Spinal cord (tissue), 10 donors: ENCODE data around the gene ZNF491. TPM values are rescaled to one million over a fixed set of nuclear protein-coding genes. Genes with fewer than 3 reads are reported as not detected.
"Not testable (repeated sequence)": the region's sequence is repeated elsewhere in the genome, so short reads cannot be mapped to it uniquely, and the experiment has no call there.

Experiments used
- DNase-seq, 6 donors: peaks; one replicate each; pipeline versions ENCODE4 v3.0.0 to v3.0.0-alpha.2; 2013 to 2015; ENCODE audit warnings: low spot score in 6 of 6, low read depth in 4 of 6
- H3K27ac ChIP-seq: one replicate; pipeline ENCODE4 v1.5.1; 2013; ENCODE audit warnings: low read depth, low read length, control low read depth
- H3K27me3 ChIP-seq: one replicate; pipeline ENCODE4 v1.6.1; 2013; ENCODE audit warnings: low read length; ENCODE audit not compliant: control insufficient read depth, insufficient read depth
- H3K36me3 ChIP-seq: one replicate; pipeline ENCODE4 v1.6.1; 2013; ENCODE audit warnings: low read length; ENCODE audit not compliant: control insufficient read depth, insufficient read depth
- H3K4me1 ChIP-seq: one replicate; pipeline ENCODE4 v1.6.1; 2013; ENCODE audit warnings: low read length; ENCODE audit not compliant: control insufficient read depth, insufficient read depth
- H3K4me3 ChIP-seq: one replicate; pipeline ENCODE4 v1.5.1; 2013; ENCODE audit warnings: low read depth, low read length, control low read depth
- H3K9me3 ChIP-seq: one replicate; pipeline ENCODE4 v1.6.1; 2013; ENCODE audit warnings: low read length; ENCODE audit not compliant: control insufficient read depth, insufficient read depth
- WGBS: methylation state at CpG from one replicate; pipeline ENCODE4 v1.1.5; 2013; ENCODE audit warnings: missing lambda C conversion rate; ENCODE audit not compliant: insufficient coverage; 5-methylcytosine and 5-hydroxymethylcytosine counted together
- polyA plus RNA-seq, 2 donors: library from polyadenylated mRNA; unstranded; fragments of 120-200 nt; gene quantifications; one replicate each; pipeline ENCODE4 v1.2.1, GENCODE V29; 2013; ENCODE audit not compliant: insufficient read length in 2 of 2
- total RNA-seq, 2 donors: library from RNA; depleted of rRNA in 1 of 2; stranded (reverse); fragments of 120-200 nt in 1 of 2; fragments of >200 nt in 1 of 2; gene quantifications; one replicate each; pipeline versions ENCODE4 v1.2.3 to v1.2.4, GENCODE V29; 2013 to 2014
- donor health status: healthy.

The ZNF491 gene
- total and polyA plus RNA-seq, 4 donors = 7.3 to 13.9 (median 9.2) TPM

DNA sequence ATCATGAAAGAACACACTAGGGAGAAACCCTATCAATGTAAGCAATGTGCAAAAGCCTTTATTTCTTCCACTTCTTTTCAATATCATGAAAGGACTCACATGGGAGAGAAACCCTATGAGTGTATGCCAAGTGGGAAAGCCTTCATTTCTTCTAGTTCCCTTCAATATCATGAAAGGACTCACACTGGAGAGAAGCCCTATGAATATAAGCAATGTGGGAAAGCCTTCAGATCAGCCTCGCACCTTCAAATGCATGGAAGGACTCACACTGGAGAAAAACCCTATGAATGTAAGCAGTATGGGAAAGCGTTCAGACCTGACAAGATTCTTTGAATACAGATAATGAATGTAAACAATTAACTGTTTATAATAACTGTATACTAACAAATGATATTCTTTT, 35.2 kb downstream of the ZNF491 start:
- DNase-seq = no peak
- H3K9me3 ChIP-seq = peaks cover 8% of the 10 kb centered on the region
- no peak overlapping the region for H3K4me3 ChIP-seq
- no CpG with 5 or more reads among the region's 2 CpGs for WGBS
- no peak overlapping the region for H3K27ac ChIP-seq
- H3K4me1 ChIP-seq = no peaks in the 10 kb centered on the region
- H3K27me3 ChIP-seq = no peaks in the 10 kb centered on the region
- H3K36me3 ChIP-seq = peaks cover 2% of the 10 kb centered on the region

DNA sequence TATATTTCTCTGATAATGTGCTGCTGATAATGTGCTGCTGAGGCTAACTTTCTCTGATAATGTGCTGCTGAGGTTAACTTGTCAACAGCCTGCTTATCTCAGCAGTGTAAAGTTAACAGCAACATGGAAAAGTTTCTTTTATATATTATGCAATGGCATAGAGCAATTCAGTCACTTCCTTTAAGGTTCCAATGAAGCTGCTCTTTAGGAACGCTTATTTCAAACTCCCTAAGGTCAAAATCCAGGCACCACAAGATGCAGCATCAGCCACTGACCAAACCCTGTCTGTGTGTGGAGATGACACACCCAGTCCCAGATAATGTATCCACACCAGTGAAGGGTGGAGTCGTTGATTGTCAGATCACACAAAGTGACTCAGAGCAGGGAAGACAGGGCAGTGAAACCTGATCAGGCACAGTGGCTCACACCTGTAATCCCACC, 37.3 kb downstream of the ZNF491 start:
- 100% methylated on average over 1 of the region's 2 CpGs for WGBS
- not testable (repeated sequence) for H3K4me1 ChIP-seq, H3K27ac ChIP-seq, H3K9me3 ChIP-seq, H3K36me3 ChIP-seq, H3K4me3 ChIP-seq, H3K27me3 ChIP-seq, DNase-seq

DNA sequence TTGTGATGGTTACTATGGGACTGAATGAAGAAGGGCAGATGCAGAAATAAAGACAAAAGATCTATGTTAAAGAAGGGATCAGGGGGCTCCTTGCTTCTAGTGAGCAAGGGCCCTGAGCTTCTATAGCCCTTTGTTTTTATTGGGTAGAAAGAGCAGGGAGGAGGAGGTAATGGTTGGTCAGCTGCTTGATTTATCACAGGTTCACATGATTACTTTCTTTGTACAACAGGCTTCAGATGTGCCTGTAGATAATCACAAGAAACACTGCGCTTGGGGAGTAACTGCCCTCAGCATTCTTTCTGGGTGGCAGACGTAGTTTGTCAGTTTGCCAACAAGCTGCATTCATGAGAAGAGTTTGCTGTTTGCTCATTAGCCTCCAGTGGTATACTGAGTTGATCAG, 45.4 kb downstream of the ZNF491 start:
- no peaks in the 10 kb centered on the region for H3K9me3 ChIP-seq
- 29% methylated on average over 2 of the region's 2 CpGs for WGBS
- H3K27me3 ChIP-seq = no peaks in the 10 kb centered on the region
- H3K4me1 ChIP-seq = peaks cover 10% of the 10 kb centered on the region
- peak overlapping the region; percentile 45 for H3K27ac ChIP-seq
- H3K36me3 ChIP-seq = no peaks in the 10 kb centered on the region
- peak in 4 of 6 donors; percentile 17 to 77 (median 46) for DNase-seq
- no peak overlapping the region for H3K4me3 ChIP-seq

DNA sequence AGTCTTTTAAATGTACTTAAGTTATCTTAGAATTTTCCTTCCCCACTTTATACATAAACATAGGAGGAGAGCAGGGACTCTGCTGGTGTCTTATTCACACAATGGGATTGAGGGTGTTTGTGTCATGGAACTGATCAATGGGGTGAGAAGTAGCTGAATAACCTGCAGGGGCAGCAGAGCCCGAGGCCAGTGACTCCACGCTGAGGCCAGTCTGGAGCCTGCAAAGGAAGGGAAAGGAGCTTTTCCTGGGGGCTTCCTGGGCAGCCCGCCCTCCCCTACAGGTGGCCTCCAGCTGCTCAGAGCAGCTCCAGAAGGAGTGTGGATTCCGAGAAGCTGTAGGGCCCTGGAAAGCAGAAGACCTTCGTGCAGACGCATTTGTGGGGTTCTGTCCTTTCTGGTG, 49.3 kb downstream of the ZNF491 start:
- not testable (repeated sequence) for H3K9me3 ChIP-seq, H3K36me3 ChIP-seq, H3K27ac ChIP-seq, H3K27me3 ChIP-seq, DNase-seq, H3K4me3 ChIP-seq
- WGBS = 36% methylated on average over 5 of the region's 6 CpGs
- H3K4me1 ChIP-seq = peaks cover 14% of the 10 kb centered on the region

DNA sequence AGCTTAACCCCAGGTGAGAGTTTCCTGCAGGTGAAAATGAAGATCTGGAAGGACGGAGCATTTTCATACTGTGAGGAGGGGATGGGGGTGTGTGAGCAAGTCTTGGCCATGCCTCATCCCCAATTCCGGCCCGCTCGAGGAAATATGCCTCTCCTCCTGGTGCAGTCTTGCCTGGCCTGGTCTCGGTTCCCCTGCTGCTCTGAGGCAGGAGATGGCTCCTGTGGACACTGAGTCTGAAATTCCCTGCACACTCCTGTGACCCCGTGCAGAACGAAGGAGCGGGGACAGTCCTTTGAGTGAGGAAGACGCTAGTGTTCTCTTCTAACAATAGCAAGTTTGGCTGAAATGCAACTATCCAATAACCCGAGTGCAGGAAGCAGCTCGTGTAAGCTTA, 49.9 kb downstream of the ZNF491 start:
- WGBS = 24% methylated on average over 10 of the region's 11 CpGs
- Histone ChIP-seq H3K27ac (peak overlapping the region; percentile 86), H3K36me3 (peaks cover 2% of the 10 kb centered on the region), H3K4me1 (peaks cover 14% of the 10 kb centered on the region), H3K27me3 (no peaks in the 10 kb centered on the region), H3K4me3 (peak overlapping the region; percentile 85), H3K9me3 (peaks cover 1% of the 10 kb centered on the region)
- DNase-seq = no peak

DNA sequence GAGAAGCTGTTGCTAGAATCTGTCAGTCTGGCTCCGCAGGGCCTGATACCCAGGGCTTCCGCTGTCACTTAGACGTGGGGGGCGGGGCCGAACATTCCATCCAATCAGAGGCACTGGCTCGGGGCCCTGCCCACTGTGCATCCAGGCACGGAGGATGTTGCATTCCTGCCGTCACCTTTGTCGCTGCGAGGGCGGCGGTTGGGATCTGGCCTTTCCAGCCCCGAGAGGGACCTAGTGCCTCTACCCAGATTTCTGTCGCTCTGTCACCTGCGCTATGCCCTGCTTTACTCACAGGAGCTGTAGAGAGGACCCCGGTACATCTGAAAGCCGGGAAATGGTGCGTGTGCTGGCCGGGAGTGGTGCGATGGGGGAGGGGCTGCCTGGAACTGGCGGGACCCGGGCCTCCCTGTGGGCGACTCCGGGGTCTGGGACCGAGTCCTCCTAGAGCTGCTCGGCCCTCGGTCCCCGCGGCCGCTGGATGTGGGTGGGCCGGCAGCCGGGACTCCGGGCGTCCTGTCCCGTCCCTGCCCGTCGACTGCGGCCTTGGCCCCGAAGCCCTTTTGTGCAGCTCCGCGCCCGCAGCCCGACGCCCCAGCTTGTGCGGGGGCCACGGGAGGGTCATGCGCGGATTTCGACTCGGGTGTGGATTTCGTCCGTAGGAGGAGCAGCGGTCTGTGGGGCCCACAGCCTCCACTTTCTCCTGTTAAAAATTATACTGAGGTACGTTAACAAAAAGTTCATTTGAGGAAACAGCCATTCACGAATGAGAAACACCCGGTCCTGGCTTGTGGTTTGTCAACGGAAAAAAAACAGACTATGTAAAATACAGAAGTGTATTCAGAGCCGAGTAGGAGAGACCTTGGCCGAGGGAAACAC, 50.5 kb downstream of the ZNF491 start, which contains the start of gene ZNF439:
Gene ZNF439 (plus strand): TSS at position 133 of the 876 bp plus-strand sequence. CDS start 142 bp downstream, at position 275.
- H3K27ac ChIP-seq = peak within 1 kb of the TSS; percentile 86
- no peaks in the 10 kb centered on the region for H3K27me3 ChIP-seq
- WGBS = under 1% methylated on average over 58 of the region's 59 CpGs
- peaks cover 1% of the 10 kb centered on the region for H3K9me3 ChIP-seq
- H3K36me3 ChIP-seq = peaks cover 2% of the 10 kb centered on the region
- peak; percentile 74 to 98 (median 90) for DNase-seq
- peaks cover 14% of the 10 kb centered on the region for H3K4me1 ChIP-seq
- H3K4me3 ChIP-seq = peak within 1 kb of the TSS; percentile 85

DNA sequence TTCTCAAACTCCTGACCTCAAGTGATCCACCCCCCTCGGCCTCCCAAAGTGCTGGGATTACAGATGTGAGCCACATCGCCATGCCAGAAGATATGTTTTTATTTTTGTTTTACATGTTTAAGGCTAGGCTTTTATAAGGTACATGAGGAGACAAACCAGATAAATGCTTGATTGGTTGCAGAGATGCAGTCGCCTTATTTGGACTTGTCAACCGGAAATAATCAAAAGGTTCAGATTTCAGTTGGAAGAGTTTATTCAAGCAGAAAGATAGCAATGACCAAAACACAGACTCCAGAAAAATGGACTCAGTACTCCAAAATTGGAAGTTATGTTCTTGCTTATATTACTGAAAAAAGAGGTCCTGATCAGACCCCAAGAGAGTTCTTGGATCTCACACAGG, 52.0 kb downstream of the ZNF491 start:
- H3K9me3 ChIP-seq, H3K4me3 ChIP-seq, H3K27me3 ChIP-seq, DNase-seq, H3K27ac ChIP-seq, H3K36me3 ChIP-seq: not testable (repeated sequence)
- peaks cover 14% of the 10 kb centered on the region for H3K4me1 ChIP-seq
- WGBS = 100% methylated on average over 2 of the region's 4 CpGs

DNA sequence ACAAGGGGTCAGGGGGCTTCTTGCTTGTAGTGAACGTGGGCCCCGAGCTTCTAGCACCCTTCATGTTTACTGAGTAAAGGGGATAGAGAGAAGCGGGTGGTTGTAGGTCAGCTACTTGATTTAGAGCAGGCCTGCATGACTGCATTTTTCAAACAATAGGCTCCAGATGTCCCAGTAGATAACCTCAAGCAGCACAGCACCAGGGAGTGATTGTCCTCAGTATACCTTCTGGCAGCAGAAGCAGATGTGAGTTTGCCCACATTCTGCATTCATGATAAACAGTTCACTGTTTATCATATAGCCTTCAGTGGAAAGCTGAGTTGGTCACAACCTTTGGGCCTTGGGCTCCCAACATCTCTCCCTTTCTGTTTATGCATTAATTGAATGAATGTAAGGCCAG, 55.0 kb downstream of the ZNF491 start:
- 100% methylated on average over 2 of the region's 3 CpGs for WGBS
- no peak for DNase-seq
- Histone ChIP-seq H3K27ac (no peak overlapping the region), H3K4me1 (peaks cover 8% of the 10 kb centered on the region), H3K4me3 (no peak overlapping the region), H3K36me3 (peaks cover 2% of the 10 kb centered on the region), H3K27me3 (no peaks in the 10 kb centered on the region), H3K9me3 (peaks cover 1% of the 10 kb centered on the region)

DNA sequence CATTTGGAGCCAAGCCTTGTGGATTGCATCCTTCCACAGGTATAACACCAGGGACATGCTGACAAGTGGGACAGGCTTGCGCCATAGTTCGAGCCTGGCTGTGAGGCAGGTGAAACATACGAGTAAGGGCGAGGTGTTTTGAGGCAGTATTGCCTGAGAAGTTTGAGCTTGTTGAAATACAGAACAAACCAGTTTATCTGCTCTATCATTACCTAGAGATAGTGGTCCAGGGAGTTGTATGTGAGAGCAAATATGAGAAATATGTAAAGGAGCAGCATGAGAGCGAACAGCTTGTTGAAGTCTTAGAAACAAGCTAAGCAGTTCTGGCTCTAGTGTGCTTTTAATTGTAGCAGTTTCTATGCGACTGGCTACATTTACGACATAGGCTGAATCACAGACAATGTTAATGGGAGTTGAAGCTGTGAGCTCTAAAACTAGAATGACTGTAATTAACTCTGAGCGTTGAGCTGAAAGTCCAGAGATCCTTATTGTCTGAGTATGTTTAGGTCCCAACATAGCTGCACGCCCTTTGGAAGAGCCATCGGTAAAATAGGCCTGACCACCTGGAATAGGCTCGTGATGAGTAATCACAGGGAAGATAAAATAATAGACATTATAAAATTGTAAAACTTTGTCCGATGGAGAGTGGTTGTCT, 58.4 kb downstream of the ZNF491 start:
- H3K4me3 ChIP-seq = no peak overlapping the region
- peaks cover 17% of the 10 kb centered on the region for H3K9me3 ChIP-seq
- no peaks in the 10 kb centered on the region for H3K36me3 ChIP-seq
- H3K27me3 ChIP-seq = no peaks in the 10 kb centered on the region
- no peaks in the 10 kb centered on the region for H3K4me1 ChIP-seq
- 61% methylated on average over 4 of the region's 12 CpGs for WGBS
- no peak for DNase-seq
- no peak overlapping the region for H3K27ac ChIP-seq
